Left kidney (tissue), 8 donors: Measurements from ENCODE around the gene FUT8. TPM values are rescaled to one million over a fixed set of nuclear protein-coding genes. Genes with fewer than 3 reads are reported as not detected.

Experiments used
- DNase-seq: peaks from one replicate; pipeline ENCODE4 v3.0.0-alpha.2; 2013
- long read RNA-seq, 8 donors: transcript quantifications; one replicate each; lab custom pipeline, GENCODE V29; 2026
- polyA plus RNA-seq: library from polyadenylated mRNA; unstranded; fragments of 120-200 nt; gene quantifications from one replicate; pipeline ENCODE4 v1.2.1, GENCODE V29; 2013; ENCODE audit not compliant: insufficient read length

Gene FUT8
- polyA plus RNA-seq, result 18.4 TPM
- long read RNA-seq, donor 1, full-length matches to known transcripts, result 1 of 1 reads
- long read RNA-seq, donor 1, partial matches to known transcripts, result 0 of 1 reads
- long read RNA-seq, donor 1, other reads (novel, unspliced or antisense), result 0 of 1 reads
- long read RNA-seq, donor 2, result 0 reads
- long read RNA-seq, donor 3, full-length matches to known transcripts, result 2 of 2 reads
- long read RNA-seq, donor 3, partial matches to known transcripts, result 0 of 2 reads
- long read RNA-seq, donor 3, other reads (novel, unspliced or antisense), result 0 of 2 reads
- long read RNA-seq, donor 4, result 0 reads
- long read RNA-seq, donor 5, full-length matches to known transcripts, result 1 of 1 reads
- long read RNA-seq, donor 5, partial matches to known transcripts, result 0 of 1 reads
- long read RNA-seq, donor 5, other reads (novel, unspliced or antisense), result 0 of 1 reads
- long read RNA-seq, donor 6, result 0 reads
- long read RNA-seq, donor 7, result 0 reads
- long read RNA-seq, donor 8, result 0 reads

GRCh38 chr14:65412032-65412846 is at the start of gene FUT8:
Gene FUT8 (plus strand): TSS chr14:65412730. CDS start chr14:65561564, 148,834 bp downstream.
- peak; percentile 91 for DNase-seq

- no peak for DNase-seq
These were observed 45.5 kb upstream of the FUT8 start for GRCh38 chr14:65366802-65367565.

GRCh38 chr14:65369560-65369959 is 43.0 kb upstream of the FUT8 start:
- DNase-seq, result no peak

GRCh38 chr14:65370801-65371248 is 41.7 kb upstream of the FUT8 start:
- no peak for DNase-seq

- no peak for DNase-seq
These were observed 40.7 kb upstream of the FUT8 start for GRCh38 chr14:65371784-65372183.

- no peak for DNase-seq
These were observed 39.4 kb upstream of the FUT8 start for GRCh38 chr14:65373016-65373670.

- DNase-seq, result no peak
These were observed 38.9 kb upstream of the FUT8 start for GRCh38 chr14:65373671-65374039.

- DNase-seq, result no peak
These were observed 35.0 kb upstream of the FUT8 start for GRCh38 chr14:65377576-65377975.

- DNase-seq, result no peak
These were observed 29.9 kb upstream of the FUT8 start for GRCh38 chr14:65382586-65382985.

GRCh38 chr14:65387171-65387570 is 25.4 kb upstream of the FUT8 start:
- no peak for DNase-seq

- DNase-seq, result no peak
These were observed 24.9 kb upstream of the FUT8 start for GRCh38 chr14:65387628-65388027.

GRCh38 chr14:65392296-65392695 is 20.2 kb upstream of the FUT8 start:
- DNase-seq, result no peak

- DNase-seq, result no peak
These were observed 16.2 kb upstream of the FUT8 start for GRCh38 chr14:65396082-65396910.

- DNase-seq, result no peak
These were observed 9.3 kb upstream of the FUT8 start for GRCh38 chr14:65403231-65403630.

GRCh38 chr14:65408113-65408512 is 4.4 kb upstream of the FUT8 start:
- DNase-seq, result no peak

- DNase-seq, result no peak
These were observed 1.9 kb upstream of the FUT8 start for GRCh38 chr14:65410640-65411039.

- DNase-seq, result peak; percentile 88
These were observed 886 bp upstream of the FUT8 start for GRCh38 chr14:65411656-65412031.

GRCh38 chr14:65412856-65413738 is 567 bp downstream of the FUT8 start:
- peak; percentile 57 for DNase-seq

GRCh38 chr14:65413739-65414045 is 1.2 kb downstream of the FUT8 start:
- no peak for DNase-seq
